GM21528 (cell line): ENCODE results near the gene CAMK1D.

Experiments used
- ATAC-seq: cut with Tn5 transposase; IDR thresholded peaks from one replicate; pipeline ENCODE4 v1.9.1; 2021; ENCODE audit warnings: mild to moderate bottlenecking, moderate library complexity; ENCODE audit not compliant: unreplicated experiment, low FRiP score

Gene CAMK1D

GRCh38 chr10:12455318-12455717 is 106.0 kb downstream of the CAMK1D start:
- no peak for ATAC-seq

GRCh38 chr10:12455766-12456165 is 106.4 kb downstream of the CAMK1D start:
- no peak for ATAC-seq

GRCh38 chr10:12459340-12459739 is 110.0 kb downstream of the CAMK1D start:
- ATAC-seq: no peak

- no peak for ATAC-seq
These were observed 110.4 kb downstream of the CAMK1D start for GRCh38 chr10:12459762-12460161.

GRCh38 chr10:12463459-12463838 is 114.1 kb downstream of the CAMK1D start:
- no peak for ATAC-seq

GRCh38 chr10:12465385-12466136 is 116.2 kb downstream of the CAMK1D start:
- ATAC-seq: no peak

GRCh38 chr10:12466704-12467305 is 117.5 kb downstream of the CAMK1D start:
- no peak for ATAC-seq

GRCh38 chr10:12469345-12469744 is 120.0 kb downstream of the CAMK1D start:
- no peak for ATAC-seq

- no peak for ATAC-seq
These were observed 121.4 kb downstream of the CAMK1D start for GRCh38 chr10:12470719-12471118.

- ATAC-seq: no peak
These were observed 121.8 kb downstream of the CAMK1D start for GRCh38 chr10:12471135-12471534.

- no peak for ATAC-seq
These were observed 124.1 kb downstream of the CAMK1D start for GRCh38 chr10:12473491-12473890.

GRCh38 chr10:12474727-12475412 is 125.5 kb downstream of the CAMK1D start:
- no peak for ATAC-seq

GRCh38 chr10:12476656-12477055 is 127.3 kb downstream of the CAMK1D start:
- no peak for ATAC-seq

GRCh38 chr10:12479437-12479844 is 130.1 kb downstream of the CAMK1D start:
- ATAC-seq: no peak

GRCh38 chr10:12479924-12480323 is 130.6 kb downstream of the CAMK1D start:
- ATAC-seq: no peak

GRCh38 chr10:12480440-12480839 is 131.1 kb downstream of the CAMK1D start:
- ATAC-seq: no peak

- ATAC-seq: no peak
These were observed 132.6 kb downstream of the CAMK1D start for GRCh38 chr10:12481924-12482323.

- no peak for ATAC-seq
These were observed 133.2 kb downstream of the CAMK1D start for GRCh38 chr10:12482587-12482986.

- peak; percentile 47 for ATAC-seq
These were observed 134.9 kb downstream of the CAMK1D start for GRCh38 chr10:12484002-12484918.

GRCh38 chr10:12484941-12485805 is 135.8 kb downstream of the CAMK1D start:
- ATAC-seq: peak; percentile 81
